NCI-H2029 (cell line): ENCODE measurements around the gene SEMA4D.
A peak's percentile ranks its signal among the peaks of the same experiment; 100 is the strongest.
"Not testable (repeated sequence)": the region's sequence is repeated elsewhere in the genome, so short reads cannot be mapped to it uniquely, and the experiment has no call there.

Experiments used
- DNase-seq: peaks from one replicate; lab custom pipeline; 2025; lab: John Stamatoyannopoulos, UW

SEMA4D gene

GRCh38 chr9:89350988-89351557 lies 146.8 kb downstream of the SEMA4D start:
- DNase-seq: peak; percentile 86

- no peak for DNase-seq
Observed at GRCh38 chr9:89349607-89350006, 148.3 kb downstream of the SEMA4D start.

- DNase-seq: no peak
Observed at GRCh38 chr9:89347651-89348050, 150.3 kb downstream of the SEMA4D start.

GRCh38 chr9:89346696-89347095 lies 151.2 kb downstream of the SEMA4D start:
- DNase-seq: no peak

- DNase-seq: no peak
Observed at GRCh38 chr9:89345476-89345875, 152.4 kb downstream of the SEMA4D start.

- DNase-seq: not testable (repeated sequence)
Observed at GRCh38 chr9:89343812-89344211, 154.1 kb downstream of the SEMA4D start.

- DNase-seq: no peak
Observed at GRCh38 chr9:89342948-89343347, 155.0 kb downstream of the SEMA4D start.

- DNase-seq: no peak
Observed at GRCh38 chr9:89342213-89342612, 155.7 kb downstream of the SEMA4D start.

- no peak for DNase-seq
Observed at GRCh38 chr9:89340332-89340731, 157.6 kb downstream of the SEMA4D start.

- DNase-seq: no peak
Observed at GRCh38 chr9:89339807-89340206, 158.1 kb downstream of the SEMA4D start.

- no peak for DNase-seq
Observed at GRCh38 chr9:89330513-89330912, 167.4 kb downstream of the SEMA4D start.

- DNase-seq: no peak
Observed at GRCh38 chr9:89329917-89330316, 168.0 kb downstream of the SEMA4D start.

GRCh38 chr9:89328064-89328463 lies 169.8 kb downstream of the SEMA4D start:
- DNase-seq: no peak

- no peak for DNase-seq
Observed at GRCh38 chr9:89325733-89326132, 172.2 kb downstream of the SEMA4D start.

- no peak for DNase-seq
Observed at GRCh38 chr9:89323390-89323789, 174.5 kb downstream of the SEMA4D start.

GRCh38 chr9:89319015-89319905 lies 178.7 kb downstream of the SEMA4D start:
- no peak for DNase-seq

- DNase-seq: peak; percentile 97
Observed at GRCh38 chr9:89318123-89319014, 179.5 kb downstream of the SEMA4D start, which contains the start of gene SECISBP2. SECISBP2 (plus strand) TSS chr9:89318500; CDS start chr9:89318577, 77 bp downstream.

- DNase-seq: no peak
Observed at GRCh38 chr9:89317282-89317681, 180.6 kb downstream of the SEMA4D start.

- DNase-seq: no peak
Observed at GRCh38 chr9:89315482-89315881, 182.4 kb downstream of the SEMA4D start.

GRCh38 chr9:89314955-89315354 lies 183.0 kb downstream of the SEMA4D start:
- no peak for DNase-seq

GRCh38 chr9:89313842-89314241 lies 184.1 kb downstream of the SEMA4D start:
- no peak for DNase-seq

GRCh38 chr9:89312222-89312571 lies 185.7 kb downstream of the SEMA4D start:
- no peak for DNase-seq
